ENCODE results near the gene INPP5D.
"Not testable (repeated sequence)": the region's sequence is repeated elsewhere in the genome, so short reads cannot be mapped to it uniquely, and the experiment has no call there.

Gene INPP5D

DNA sequence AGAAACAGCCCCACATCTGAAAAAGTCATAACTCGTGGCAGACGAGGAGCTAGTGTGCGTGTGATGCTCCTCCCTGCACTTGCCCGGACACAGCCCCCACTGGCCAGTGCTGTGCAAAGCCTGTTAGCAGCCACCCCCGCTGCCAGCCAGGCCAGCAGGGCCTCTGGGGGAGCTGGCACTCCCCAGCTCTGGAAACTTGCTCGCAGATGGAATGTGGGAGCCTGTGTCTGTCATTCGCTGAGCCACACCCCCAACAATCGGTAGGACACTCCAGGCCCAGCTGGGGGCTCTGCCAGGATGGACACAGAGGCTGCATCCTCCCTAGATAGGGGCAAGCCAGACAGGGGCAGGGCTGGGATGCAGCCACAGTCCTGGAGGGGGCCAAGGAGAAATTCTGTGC lies 128.9 kb downstream of the INPP5D start:
- no peak for DNase-seq

DNA sequence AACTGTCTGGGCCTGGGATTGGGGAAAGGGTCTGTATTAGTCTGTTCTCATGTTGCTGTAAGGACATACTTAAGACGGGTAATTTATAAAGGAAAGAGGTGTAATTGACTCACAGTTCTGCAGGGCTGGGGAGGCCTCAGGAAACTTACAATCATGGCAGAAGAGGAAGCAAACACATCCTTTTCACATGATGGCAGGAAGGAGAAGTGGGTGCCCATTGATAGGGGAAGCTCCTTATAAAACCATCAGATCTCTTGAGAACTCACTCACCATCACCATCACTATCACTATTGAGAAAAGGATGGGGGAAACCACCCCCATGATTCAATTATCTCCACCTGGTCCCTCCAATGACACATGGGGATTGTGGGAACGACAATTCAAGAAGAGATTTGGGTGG lies 130.9 kb downstream of the INPP5D start:
- DNase-seq: not testable (repeated sequence)

GRCh38 chr2:233193738-233194137 lies 133.6 kb downstream of the INPP5D start:
- DNase-seq: no peak

DNA sequence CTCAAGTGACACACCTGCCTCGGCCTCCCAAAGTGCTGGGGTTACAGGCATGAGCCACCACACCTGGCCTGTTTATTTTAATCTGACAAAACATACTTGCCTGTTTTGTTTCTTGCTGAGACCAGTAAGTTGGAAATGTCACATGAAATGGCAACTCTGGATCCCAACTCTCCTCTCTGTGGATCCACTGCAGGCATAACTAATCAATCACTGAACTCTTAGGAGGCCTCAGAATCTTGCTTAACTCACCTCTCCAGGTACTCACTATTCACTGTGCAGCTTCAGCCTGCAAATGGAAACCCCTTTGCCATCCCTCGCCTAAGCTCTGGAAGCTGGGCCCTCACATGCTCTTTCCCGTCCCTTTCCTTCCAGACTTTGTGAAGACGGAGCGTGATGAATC lies 134.9 kb downstream of the INPP5D start:
- DNase-seq: no peak

DNA sequence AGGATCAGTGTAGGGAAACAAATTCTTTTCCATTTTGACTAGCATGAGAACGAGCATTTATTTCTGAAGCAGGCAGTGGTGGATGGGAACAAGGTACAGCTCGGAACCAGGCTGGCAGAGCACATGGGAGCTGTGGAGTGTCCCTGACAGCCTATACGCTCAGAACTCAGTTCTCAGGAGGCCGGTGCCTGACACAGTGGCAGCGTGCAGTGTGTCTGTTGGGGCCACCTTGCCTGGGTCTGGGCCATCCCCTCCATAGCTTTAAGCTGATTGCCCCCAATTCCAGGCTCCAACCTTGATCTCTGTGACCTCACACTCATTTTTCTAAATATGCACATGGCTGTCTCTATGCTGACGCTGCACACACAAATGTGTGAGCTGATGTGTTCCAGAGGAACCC lies 136.9 kb downstream of the INPP5D start:
- DNase-seq: no peak

GRCh38 chr2:233198026-233198425 lies 137.9 kb downstream of the INPP5D start:
- DNase-seq: no peak

GRCh38 chr2:233199870-233200269 lies 139.7 kb downstream of the INPP5D start:
- DNase-seq: no peak

- DNase-seq: not testable (repeated sequence)
These were observed 140.6 kb downstream of the INPP5D start for GRCh38 chr2:233200790-233201189.

DNA sequence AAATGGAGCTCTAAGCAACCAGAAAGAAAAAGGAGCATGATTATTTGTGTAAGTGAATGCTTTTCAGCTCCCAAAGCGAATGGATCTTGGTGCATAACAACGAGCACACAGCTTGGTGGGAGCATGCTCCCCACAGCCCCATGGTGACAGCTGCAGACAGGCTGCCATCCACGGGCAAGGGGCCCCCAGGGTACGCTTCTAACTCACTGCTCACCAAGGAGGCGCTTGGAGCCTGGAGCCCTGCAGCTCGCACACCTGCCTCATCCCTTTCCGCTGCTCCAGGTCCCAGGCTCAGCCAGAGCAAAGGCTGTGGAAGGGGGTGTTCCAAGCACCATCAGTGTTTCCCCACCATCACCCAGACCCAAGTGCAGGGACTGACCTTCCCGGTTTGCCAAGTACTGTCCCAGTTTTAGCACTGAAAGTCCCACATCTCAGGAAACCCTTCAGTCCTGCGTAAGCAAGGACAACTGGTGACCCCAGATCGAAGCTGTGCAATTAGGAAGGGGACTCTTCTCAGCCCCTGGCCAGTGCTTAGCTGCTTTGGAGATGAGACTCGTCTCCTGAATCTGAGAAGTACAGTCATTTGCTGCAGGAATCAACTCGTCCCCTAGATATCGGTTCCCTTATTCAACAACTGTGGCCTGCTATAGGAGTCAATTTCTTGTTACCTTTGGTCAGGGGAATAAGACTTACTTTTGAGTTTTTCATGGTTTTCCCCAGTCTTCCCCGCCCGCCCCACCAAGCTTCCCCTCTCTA lies 141.3 kb downstream of the INPP5D start:
- no peak for DNase-seq

DNA sequence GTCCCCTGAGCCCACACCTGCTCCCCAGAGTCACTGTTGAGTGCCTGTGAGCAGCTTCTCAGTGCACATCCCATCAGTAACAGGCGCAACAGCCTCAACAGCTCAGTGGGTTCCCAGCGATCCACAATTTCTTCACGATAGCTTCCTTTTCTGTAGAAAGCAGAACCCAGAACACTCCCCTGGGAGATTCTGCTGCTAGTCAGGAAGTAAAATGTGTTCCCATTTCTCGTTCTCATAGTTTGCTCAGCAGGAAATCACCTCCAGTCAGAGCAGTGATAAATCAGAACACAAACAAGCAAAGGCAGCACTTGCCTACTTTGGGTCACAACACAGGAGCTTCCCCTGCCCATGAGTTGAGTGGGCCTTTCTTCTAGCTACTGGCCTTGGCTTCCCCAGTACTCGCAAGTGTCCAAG lies 142.4 kb downstream of the INPP5D start:
- no peak for DNase-seq

DNA sequence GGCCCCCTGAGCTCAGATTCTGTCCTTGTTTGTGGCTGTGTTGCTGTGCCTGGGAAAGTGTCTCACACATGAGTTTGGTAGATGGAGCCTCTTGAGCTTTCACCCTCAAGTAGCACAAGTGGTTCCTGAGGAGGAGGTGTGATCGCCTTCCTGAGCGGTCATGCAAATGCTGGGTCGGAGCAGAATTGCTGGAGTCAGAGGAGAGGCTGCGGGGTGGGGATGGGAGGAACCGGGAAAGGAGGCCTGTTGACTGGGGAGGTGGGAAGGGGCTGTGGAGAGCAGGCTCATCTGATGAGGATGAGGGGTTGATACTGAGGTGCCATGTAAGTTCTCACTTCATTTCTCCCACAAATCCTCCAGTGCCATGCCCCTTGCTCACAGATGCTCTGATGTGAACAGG lies 142.9 kb downstream of the INPP5D start:
- no peak for DNase-seq

DNA sequence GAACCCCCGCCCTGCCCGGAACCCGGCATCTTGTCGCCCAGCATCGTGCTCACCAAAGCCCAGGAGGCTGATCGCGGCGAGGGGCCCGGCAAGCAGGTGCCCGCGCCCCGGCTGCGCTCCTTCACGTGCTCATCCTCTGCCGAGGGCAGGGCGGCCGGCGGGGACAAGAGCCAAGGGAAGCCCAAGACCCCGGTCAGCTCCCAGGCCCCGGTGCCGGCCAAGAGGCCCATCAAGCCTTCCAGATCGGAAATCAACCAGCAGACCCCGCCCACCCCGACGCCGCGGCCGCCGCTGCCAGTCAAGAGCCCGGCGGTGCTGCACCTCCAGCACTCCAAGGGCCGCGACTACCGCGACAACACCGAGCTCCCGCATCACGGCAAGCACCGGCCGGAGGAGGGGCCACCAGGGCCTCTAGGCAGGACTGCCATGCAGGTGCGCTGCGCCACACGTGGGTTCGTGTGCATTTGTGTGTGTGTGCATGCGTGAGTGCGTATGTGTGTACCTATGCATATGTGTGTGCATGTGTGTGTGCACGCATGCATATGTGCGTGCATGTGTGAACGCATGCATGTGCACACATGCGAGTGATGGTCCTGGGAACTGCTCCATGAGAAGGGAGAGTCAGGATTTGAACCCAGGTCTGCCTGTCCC lies 144.3 kb downstream of the INPP5D start:
- DNase-seq: no peak

- no peak for DNase-seq
These were observed 148.4 kb downstream of the INPP5D start for GRCh38 chr2:233208382-233209116.

GRCh38 chr2:233209117-233209532 lies 149.0 kb downstream of the INPP5D start:
- no peak for DNase-seq

- no peak for DNase-seq
These were observed 149.5 kb downstream of the INPP5D start for GRCh38 chr2:233209533-233210171.

DNA sequence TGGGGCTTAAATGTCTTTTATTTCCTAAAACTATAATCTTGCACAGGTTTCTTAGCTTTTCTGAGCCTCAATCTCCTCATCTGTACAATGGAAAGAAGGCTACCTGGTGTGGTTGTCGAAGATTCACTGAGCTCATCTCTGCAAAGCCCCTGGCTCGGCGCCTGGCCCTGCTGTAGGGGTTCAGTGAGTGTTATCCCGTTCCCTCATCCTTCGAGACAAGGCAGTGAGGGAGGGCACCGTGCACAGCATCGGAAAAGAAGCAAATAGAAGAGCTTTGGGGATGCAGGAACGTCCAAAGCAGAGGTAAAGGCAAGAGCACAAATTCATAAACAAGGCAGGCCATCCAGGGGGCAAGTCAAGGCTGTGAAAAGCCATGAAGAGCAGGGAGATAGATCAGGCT lies 150.1 kb downstream of the INPP5D start:
- DNase-seq: no peak

GRCh38 chr2:233210843-233211547 lies 150.9 kb downstream of the INPP5D start:
- DNase-seq: no peak

DNA sequence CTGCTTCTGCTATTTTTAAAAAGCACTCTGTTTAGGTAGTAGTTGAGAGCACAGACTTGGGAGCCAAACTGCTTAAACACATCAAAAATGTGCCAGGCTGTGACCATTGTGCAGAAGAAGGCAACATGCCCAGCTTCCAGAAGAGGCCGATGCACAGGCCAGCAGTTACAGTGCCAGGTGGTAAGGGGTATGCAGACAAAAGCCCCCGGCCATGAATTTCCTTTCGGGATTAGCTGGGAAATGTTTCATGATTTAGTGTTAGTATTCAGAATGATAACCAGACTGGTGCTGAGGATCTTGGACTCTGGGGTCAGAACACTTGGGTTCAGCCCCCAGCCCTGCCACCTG lies 151.4 kb downstream of the INPP5D start:
- no peak for DNase-seq

- DNase-seq: no peak
These were observed 152.9 kb downstream of the INPP5D start for GRCh38 chr2:233213011-233213410.

DNA sequence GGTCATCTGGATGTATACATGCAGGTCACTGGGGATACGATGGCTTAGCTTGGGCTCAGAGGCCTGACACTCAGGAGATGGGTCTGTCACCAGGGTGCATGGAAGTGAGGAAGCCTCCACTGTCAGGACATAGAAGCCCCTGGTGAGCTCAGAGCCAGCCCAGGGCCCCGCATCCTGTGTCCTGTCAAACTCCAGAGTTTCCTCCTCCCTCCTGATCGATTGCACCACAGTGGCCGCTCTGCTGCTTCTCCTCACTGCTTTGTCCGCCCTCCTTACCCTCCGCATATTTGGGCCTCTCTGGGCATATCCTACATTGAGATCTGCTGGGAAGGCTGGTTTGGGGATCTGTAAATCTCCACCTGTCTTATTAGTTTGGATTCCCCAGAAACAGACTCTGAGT lies 153.8 kb downstream of the INPP5D start:
- DNase-seq: no peak

DNA sequence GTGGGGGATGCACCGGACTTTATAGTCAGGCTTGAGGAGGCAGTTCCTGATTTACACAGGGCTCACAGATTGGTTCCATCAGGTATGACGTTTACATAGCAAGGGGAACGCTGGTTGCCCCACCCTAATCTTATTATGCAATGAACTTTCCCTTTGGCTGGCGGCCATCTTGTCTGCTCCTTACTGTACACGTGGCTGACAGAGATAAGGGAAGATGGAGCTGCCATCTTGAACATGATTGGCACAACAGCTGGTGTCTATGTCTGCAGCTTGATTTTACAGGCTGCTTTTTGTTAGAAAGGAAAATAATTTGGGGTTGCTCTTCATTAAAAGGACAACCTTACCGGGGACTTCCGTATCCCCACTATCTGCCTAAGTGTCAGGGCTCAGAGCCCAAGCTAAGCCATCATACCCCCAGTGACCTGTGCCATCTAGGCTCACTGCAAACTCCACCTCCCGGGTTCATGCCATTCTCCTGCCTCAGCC lies 157.8 kb downstream of the INPP5D start:
- DNase-seq: no peak

DNA sequence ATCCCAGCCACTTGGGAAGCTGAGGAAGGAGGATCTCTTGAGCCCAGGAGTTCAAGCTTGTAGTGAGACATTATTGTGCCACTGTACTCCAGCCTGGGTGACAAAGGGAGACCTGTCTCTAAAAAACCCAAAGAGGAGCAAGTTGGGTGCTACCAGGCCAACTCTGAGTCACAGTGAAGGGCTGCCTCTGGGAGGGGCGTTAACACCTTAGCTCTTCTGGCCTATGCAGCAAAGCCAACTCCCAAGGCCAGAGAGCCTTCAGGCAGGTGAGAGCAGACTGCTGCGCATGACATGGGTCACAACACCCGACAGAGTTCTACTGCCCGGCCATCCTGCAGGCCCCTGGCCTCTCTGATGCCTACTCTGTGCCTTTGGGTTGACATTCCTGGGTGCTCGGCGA lies 158.7 kb downstream of the INPP5D start:
- no peak for DNase-seq

- DNase-seq: no peak
These were observed 159.7 kb downstream of the INPP5D start for GRCh38 chr2:233219848-233220247.

Measured in 8988T (cell line).